AG10803 (cell line): ENCODE data around the gene IER3.
"Not testable (repeated sequence)": the region's sequence is repeated elsewhere in the genome, so short reads cannot be mapped to it uniquely, and the experiment has no call there.

Experiments
- DNase-seq: peaks from one replicate; pipeline ENCODE4 v3.0.0; 2010; ENCODE audit warnings: low read depth
- H3K4me3 ChIP-seq: 2 replicates; pipeline ENCODE4 v1.5.1; 2011; ENCODE audit warnings: mild to moderate bottlenecking, low read length, control low read depth
- CTCF ChIP-seq: conservative IDR thresholded peaks from 2 replicates; pipeline ENCODE4 v1.5.1; 2011; ENCODE audit warnings: mild to moderate bottlenecking, low read length, control low read depth, inconsistent platforms

Gene IER3

DNA sequence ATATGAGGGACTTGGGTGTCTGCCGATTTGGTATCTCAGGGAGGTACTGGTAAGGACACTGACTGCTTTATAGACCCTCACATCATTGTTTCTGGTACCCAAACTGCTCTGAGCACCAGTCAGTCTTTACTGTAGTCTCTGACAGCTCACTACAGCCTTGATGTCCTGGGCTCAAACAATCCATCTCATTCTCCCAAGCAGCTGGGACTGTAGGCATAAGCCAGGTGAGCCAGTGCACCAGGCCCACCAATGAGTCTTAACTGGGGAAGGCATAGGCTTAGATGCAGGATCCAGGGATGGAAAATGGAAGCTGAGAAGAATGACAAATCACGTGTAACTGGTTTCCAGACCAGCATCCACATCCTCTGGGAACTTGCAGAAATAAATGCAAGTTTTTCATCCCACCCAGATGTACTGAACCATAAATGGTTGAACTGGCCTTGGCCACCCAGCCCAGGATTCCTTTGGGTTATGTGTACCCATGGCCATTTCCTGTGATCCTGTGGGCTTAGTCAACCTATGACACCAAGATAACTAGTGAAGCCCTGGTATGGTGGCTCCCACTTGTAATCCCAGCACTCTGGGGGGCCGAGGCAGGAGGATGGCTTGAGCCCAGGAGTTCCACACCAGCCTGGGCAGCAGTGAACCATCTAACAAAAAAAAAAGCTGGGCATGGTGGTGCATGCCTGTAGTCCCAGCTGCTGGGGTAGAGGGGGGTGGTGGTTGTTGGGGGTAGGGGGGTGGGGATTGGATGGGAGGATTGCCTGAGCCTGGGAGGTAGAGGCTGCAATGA is 18.4 kb downstream of the IER3 start:
- no peak for TF ChIP-seq CTCF
- H3K4me3 ChIP-seq, result no peak overlapping the region
- DNase-seq, result peak; percentile 62

GRCh38 chr6:30724906-30725667 is 19.3 kb downstream of the IER3 start:
- H3K4me3 ChIP-seq, result no peak overlapping the region
- DNase-seq, result no peak
- TF ChIP-seq CTCF, result no peak

GRCh38 chr6:30723843-30724741 is 20.3 kb downstream of the IER3 start:
- H3K4me3 ChIP-seq, result peak overlapping the region; percentile 9; the same call in 1 of the 2 replicates
- DNase-seq, result peak; percentile 35
- 0 out of 2 replicates have a peak, but pooled peaks have one; percentile 13 for TF ChIP-seq CTCF

- not testable (repeated sequence) for DNase-seq
- peak overlapping the region; percentile 96 for H3K4me3 ChIP-seq
Observed at GRCh38 chr6:30723159-30723842, 21.0 kb downstream of the IER3 start.

- peak; percentile 96 for TF ChIP-seq CTCF
- DNase-seq, result peak; percentile 77
- peak overlapping the region; percentile 96 for H3K4me3 ChIP-seq
Observed at GRCh38 chr6:30722280-30723112, 21.9 kb downstream of the IER3 start.

DNA sequence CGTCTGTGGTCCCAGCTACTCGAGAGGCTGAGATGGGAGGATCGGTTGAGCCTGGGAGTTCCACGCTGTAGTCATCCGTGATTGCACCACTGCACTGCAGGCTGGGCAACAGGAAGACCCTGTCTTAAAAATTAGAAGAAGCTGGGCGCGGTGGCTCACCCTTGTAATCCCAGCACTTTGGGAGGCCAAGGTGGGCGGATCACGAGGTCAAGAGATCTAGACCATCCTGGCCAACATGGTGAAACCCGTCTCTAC is 22.4 kb downstream of the IER3 start:
- DNase-seq, result peak; percentile 60
- peak overlapping the region; percentile 96 for H3K4me3 ChIP-seq
